NCI-H526 (cell line): ENCODE results near the gene EVA1B.

ENCODE experiments used
- DNase-seq, 2 experiments: peaks; one replicate each; lab custom pipeline; 2025; lab: John Stamatoyannopoulos, UW

Gene EVA1B

GRCh38 chr1:36279110-36279788 is 44.2 kb downstream of the EVA1B start:
- no peak for DNase-seq

- no peak for DNase-seq
These were observed 46.8 kb downstream of the EVA1B start for GRCh38 chr1:36276688-36277087.

DNA sequence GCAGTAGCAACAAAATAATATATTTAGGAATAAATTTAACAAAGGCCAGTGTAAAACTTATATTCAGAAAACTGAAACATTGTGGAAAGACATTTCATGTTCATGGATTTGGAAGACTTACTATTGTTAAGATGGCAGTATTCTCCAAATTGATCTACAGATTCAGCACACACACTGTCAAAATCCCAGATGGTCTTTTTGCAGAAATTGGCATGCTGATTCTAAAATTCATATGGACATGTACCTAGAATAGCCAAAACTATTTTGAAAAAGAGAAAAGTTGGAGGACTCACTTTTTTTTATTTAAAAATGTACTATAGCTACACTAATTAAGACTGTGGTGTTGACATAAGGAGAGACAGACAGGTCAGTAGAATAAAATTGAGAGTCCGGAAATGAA is 49.2 kb downstream of the EVA1B start:
- DNase-seq = no peak

DNA sequence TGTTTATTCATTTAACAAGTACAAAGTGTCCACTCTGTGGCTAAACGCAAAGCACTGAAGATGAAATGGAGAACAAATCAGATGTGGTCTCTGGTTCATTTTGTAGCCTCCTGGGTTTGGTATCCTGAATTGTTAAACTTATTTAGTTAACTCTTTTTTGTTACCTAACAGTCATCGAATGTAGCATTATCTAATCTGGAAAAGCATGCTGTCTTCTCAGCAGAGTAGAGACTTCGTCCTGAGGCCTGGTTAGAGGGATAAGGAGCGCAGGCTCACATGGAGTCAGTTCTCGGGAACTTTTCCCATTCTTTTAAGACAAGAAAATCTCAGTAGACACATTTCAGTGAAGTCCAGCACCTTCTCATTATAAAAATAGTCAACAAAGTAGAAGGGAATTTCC is 50.4 kb downstream of the EVA1B start:
- DNase-seq = no peak
